Right lung (tissue), 5 donors: ENCODE measurements around the gene ASB1. TPM values are rescaled to one million over a fixed set of nuclear protein-coding genes. Genes with fewer than 3 reads are reported as not detected.

ENCODE experiments used
- DNase-seq, 2 donors: peaks; one replicate each; pipeline ENCODE4 v3.0.0-alpha.2; 2013
- polyA plus RNA-seq, 5 donors: library from polyadenylated mRNA; unstranded; fragments of 120-200 nt; gene quantifications; one replicate each; pipeline versions ENCODE4 v1.2.1 to v1.2.3, GENCODE V29; 2013; ENCODE audit warnings: inconsistent platforms in 1 of 5, low replicate concordance in 1 of 5; ENCODE audit not compliant: insufficient read length in 5 of 5, insufficient read depth in 1 of 5

Gene ASB1
- polyA plus RNA-seq, 5 donors = 22.0 to 32.0 (median 26.8) TPM

DNA sequence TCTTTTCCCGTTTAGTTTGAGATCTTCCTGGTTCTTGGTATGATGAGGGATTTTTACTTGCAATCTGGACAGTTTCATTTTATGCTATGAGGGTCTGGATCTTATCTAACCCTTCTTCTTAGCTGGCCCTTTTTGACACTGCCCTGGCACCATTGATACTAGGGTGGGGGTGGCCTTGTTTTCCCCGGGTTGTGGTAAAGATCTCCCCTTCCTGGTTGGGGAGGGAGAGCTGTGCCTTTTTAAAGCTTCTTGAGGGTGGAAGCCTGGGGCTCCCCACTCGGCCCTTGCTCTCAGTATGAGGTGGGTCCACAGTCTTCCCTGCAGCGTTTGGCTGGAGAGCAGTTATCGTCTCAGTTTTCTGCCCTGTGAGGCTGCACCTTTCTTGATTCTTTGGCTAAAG lies 66.1 kb downstream of the ASB1 start:
- DNase-seq = no peak

DNA sequence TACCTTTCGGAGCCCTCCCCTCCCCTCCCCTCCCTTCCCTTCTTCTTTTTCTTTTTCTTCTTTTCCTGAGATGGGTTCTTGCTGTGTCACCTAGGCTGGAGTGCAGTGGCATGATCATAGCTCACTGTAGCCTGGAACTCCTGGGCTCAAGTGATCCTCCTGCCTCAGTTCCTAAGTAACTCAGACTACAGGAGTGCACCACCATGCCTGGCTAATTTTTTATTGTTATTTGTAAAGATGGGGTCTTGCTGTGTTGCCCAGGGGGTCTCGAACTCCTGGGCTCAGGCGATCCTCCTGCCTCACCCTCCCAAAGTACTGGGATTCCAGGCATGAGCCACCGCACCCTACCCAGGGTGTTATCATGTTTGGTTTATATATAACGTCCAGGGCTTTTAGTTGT lies 66.7 kb downstream of the ASB1 start:
- no peak for DNase-seq

DNA sequence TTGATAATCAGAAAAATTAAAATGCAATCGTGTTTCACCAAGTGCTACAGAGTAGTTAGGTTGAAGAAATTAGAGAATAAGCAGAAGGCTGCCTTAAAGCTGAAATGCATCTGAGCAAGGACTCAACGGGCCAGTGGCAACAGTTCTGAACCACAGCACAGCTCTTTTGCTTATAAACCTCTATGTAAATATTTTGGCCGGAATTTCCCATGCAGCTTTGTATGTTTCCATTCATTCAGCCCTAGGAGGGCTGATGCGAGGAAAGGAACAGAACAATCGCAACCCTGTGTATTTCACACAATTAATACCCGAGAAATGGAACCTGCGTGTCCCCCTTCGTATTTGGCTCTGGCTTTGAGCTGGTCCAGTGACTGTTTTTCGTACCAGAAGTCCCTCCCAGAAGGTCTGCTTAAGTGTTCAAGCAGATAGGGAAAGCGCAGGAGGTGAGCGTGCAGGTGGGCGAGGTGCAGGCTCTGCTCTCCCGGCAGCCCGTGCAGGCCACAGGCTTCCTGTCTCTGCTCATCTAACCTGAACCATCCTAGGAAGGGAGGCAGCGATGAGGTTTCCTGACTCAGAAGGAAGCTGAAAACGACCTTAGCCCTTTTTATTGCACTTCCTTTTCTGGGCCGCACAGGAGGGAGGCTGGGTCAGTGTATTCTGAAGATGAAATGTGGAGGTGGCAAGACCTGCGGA lies 67.3 kb downstream of the ASB1 start:
- no peak for DNase-seq

DNA sequence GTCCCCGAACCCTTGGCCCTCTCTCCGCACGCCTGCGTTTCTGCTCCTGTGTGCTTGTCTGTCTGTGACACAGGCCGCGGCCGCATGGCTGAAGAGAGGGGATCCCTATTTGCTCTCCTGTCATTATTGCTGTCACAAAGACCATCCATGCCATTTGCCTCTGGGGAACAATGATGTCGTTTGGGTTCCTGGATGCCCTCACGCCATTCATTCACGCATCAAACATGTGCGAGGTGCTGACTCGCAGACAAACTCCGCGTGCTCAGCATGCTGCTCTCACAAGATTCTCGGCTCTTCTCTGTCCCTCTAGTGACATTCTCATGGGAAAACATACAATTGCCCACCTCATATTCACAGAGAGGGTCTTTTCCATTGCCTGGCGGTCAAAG lies 67.8 kb downstream of the ASB1 start:
- no peak for DNase-seq

DNA sequence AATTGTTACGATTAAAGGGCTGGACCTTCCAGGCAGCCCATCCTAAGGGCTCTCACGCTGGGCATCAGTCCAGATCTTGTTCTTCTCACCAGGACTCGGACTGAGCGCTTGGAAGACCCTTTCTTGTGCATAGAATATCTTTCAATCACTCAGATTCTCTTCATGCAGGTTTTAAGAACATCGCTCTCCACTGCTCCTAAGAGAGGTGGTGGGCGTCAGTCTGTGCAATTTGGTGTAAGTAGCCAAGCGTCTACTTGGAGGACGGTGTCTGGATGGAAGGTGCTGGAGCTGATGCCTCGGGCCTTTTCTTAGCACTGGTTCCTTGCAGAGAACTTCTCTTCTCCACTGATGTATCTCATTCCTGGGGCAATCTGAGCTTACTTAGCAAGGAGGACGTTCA lies 68.7 kb downstream of the ASB1 start:
- DNase-seq = no peak

DNA sequence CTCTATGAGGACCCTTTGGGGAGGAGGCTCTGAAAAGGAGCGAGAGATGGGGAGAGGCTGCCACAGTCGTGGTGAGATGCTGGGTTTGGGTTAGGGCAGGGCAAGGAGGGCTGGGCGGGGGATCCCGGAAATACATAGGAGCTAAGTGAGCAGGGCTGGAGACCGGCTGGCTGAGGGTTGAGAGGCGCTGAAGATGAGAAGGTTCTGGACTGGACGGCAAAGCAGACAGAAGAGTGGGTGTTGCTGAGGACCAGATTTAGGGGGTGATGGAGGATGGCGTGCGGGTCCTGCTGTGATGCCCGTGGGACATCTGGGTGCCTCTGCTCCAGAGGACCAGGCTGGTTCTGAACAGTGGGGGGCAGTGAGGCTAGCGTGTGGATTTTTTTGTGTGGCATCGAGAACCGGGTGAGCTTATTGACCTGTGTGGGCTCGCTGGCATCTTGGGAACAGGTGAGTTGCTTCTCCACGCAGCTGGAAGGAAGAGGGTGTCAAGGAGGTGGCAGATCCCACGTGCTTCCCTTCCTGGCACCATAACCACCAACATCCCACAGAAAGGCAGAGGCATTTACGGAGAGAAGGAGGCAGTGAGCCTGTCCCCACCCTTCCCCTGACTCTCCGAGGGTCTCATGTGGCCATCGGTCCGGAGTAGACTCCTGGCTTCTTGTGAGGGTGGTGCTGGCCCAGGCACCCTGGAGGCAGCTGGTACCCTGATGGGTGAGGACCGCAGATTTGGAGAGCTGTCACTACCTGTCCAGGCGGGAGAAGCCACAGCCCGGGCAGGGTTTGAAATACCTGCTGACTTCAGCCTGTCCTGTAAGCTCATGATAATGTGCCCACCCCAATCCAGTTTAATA lies 70.3 kb downstream of the ASB1 start:
- no peak for DNase-seq

DNA sequence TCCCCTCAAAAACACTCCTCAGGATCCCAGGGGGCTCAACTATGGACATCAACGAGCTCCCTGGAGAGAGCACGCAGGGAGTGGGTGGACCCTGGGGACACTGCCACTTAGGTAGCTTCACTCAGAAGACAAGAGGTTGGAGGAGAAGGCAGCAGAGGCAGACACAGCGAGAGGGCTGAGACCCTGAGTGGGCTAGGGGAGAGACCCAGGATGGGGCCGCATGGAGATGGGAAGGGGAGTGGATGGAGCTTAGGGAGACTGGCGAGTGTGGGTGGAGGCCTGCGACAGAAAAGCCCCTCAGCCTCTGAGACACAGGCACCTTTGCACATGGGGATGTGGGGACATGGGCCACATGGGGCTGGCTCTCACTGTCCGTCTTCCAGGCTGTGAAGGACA lies 70.9 kb downstream of the ASB1 start:
- DNase-seq = no peak

DNA sequence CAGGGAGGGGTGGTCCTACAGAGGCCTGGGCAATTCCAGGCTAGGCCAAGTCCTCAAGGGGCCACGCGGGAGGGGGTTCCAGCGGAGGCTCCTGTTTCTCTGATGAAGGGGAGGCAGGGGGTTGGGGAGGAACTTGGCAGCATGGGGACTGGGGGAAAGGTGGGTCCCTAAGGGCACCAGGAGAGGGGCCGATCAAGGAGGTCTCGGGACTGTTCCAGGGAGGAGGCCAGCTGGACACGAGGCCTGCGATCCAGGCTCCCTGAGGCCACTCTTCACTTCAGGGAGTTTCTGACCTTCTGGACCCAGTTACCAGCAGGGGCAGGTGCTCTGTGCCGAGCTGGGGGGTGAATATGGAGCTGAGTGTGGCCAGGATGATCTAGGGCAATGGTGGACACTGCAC lies 71.5 kb downstream of the ASB1 start:
- no peak for DNase-seq

DNA sequence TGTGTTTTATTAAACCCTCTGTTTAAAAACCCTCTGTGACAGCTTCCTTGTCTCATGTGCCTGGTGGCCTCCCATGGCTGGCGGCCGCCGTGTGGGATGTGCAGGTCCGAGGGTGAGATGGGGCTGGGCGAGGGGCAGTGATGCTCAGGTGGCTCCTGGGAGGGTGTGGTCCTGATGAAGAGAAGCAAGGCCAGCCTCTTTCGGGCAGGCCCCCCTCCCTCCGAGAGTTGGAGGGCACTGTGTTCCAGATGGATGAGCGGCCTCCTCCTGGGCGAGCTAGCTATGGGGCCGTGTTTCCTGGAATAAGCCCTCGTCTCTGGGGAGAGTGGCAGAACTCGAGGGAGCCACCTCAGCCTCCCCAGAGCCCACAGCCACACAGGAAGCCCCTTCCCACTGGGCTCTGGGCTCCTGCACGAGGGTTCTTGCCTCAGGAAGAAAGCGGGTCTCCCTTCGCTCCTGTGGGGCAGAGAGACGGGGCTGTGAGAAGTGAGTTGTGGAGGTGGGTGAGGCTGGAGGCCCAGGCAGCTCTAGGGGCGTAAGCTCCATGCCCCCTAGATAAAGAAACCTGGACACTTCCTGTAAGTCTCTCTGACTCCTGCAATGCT lies 72.1 kb downstream of the ASB1 start:
- no peak for DNase-seq

DNA sequence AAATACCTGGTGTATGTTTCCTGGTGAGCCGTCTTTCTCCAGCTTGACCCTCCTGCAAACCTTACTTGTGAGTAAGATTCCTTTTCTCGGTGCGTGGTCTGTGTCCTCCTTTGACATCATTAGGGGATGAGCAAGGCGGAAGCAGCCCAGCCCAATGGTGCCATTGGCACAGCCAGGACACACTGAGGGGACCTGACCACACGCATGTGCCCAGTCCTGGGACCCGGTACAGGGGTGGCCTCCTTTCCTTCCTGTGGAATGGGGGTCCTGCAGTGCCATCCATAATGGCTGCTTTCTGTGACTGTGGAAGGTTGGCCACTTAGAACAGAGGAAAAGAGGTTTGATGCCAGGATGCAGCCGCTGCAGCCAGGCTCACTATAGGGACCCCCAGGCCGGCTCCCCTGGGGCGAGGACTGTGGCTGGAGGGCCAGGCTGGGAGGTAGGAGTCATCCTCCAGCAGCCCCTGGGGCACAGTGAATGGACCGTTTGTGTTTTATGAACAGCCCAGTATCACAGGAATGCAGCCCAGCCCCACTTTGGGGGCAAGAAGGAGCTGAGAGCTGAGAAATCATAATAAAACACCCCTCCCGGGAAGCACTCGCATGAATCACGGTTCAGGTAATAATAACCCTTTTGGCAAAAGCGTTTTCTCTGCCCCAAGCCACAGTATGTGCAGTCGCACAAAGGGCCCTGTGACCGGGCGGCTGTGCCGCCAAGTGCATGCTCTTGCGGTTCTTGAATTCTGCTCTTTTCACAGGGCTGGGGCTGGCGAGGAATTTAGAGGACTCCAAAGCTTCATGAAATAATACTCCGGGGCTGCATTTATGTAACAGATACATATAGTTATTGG lies 73.2 kb downstream of the ASB1 start:
- no peak for DNase-seq

DNA sequence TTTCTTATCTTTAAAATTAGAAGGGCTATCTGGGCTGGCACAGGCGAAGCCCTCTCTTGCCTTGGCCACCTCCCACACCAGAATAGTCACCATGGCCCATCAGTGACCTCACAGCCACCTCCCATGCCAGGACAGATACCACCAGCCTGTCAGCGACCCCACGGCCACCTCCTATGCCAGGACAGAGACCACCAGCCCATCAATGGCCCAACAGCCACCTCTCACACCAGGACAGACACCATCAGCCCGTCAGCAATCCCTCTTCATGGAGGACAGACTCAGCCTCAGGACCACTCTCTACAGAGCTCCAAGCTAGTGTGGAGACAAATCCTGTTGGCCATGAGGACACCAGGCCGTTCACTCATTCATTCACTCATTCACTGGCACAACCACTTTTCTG lies 74.6 kb downstream of the ASB1 start:
- no peak for DNase-seq

Other genes with a start within 250 kb of the ASB1 start
- gene ILKAP, start 223.2 kb upstream of the ASB1 start, polyA plus RNA-seq = 10 to 100 TPM; 42.7 to 52.6 (median 48.6) TPM
- 1 to 10 TPM; 2.3 to 8.2 (median 3.9) TPM for gene HES6, start 186.9 kb upstream of the ASB1 start, polyA plus RNA-seq
- 1 to 10 TPM; 6.4 to 9.4 (median 8.3) TPM for gene PER2, start 138.3 kb upstream of the ASB1 start, polyA plus RNA-seq
- gene TRAF3IP1, start 106.4 kb upstream of the ASB1 start, polyA plus RNA-seq = 10 to 100 TPM; 16.5 to 24.6 (median 18.7) TPM